ENCODE measurements around the gene HUNK. TPM values are rescaled to one million over a fixed set of nuclear protein-coding genes. Genes with fewer than 3 reads are reported as not detected.
"Not testable (repeated sequence)": the region's sequence is repeated elsewhere in the genome, so short reads cannot be mapped to it uniquely, and the experiment has no call there.

Gene HUNK
- polyA plus RNA-seq, 12 donors = 5.1 to 23.8 (median 7.6) TPM; not detected in 1

DNA sequence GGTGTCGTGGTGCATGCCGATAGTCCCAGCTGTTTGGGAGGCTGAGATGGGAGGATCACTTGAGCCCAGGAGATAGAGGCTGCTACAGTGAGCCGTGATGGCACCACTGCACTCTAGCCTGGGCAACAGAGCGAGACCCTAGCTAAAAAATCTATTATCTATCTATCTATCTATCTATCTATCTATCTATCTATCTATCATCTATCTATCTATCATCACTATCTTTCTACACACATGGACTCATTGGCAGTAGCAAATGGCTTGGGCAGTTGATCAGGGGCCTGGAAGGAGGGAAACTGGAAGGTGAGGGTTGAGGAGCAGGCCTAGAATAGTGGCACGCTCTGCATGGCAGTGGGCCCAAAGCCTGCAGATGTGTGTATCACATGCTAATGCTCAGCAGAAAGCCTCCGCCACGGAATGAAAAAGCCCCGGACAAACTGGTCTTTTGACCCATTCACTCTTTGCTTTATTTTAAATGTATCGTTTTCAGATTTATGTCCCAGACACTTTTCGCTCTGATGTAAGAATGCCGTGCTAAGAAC lies 7.3 kb upstream of the HUNK start:
- no peak for DNase-seq

DNA sequence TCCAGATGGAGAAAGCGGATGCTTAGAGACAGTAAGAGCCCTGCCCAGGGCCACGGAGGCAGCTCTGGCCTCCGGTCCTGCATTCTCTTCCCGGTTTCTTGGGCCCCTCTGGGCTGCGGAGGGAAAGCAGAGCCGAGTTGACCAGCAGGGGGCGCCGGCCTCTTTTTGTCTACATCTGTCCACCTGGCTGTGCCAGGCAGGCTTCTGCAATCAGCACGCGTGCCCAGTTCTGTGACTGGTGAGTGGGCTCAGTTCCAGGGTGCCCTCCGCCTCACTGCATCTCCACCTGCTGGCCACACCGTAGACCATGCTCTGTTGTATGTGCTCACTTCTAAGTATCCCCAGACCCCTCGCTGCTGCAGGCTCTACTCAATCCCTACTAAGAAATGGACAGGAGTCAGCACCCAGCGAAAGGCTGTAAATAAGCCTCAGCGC lies 6.7 kb upstream of the HUNK start:
- peak; percentile 82 for DNase-seq

DNA sequence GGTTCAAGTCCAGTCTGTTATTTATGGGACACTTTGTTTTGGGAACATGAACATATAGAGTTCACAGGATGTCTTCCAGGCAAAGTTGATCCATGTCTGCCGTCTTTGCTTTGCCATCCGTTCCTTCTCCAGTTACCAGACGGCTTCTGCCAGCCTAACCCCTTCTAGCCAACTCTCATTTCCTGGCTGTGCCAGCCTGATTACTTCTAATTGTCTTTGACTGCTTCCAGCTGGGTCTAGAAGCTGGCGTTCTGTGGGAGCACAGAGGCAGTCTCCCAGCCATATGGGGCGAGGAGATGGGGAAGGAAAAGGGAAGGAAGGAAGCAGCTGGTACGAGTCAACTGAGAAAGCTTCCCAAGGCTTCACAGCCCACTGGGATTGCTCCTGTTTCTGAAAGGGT lies 3.1 kb upstream of the HUNK start:
- no peak for DNase-seq

DNA sequence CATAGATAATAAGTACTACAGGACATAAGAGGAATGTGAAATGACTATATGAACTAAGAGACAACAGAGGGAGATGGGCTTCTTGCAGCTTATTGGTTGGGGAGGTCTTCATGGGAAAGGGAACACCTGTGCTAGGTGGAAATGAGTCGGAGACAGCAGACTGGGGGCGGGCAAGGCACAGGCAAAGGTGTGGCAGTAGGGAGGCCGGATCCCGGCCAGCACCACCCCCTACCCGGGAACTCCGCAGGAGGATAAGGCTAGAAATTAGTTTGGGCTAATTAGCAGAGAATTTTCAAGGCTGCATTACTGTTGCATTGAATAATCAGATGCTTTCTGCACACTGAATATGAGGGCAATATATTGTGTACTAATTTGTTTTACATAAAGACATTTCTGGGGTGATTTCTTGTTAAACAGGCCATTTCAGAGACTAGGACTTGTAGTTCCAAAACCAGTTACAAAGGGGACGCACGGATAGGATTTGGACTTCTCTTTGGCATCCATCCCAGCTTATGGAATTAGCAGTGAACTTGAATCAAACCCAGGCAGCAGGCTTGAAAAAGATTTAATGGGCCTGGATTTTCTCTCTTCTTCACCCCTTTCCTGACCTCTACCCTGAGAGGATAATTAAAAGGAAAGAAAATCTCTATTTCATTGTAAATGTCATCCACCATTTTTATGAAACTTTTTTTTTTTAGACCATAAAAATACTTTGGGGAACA lies 2.2 kb upstream of the HUNK start:
- peak; percentile 34 for DNase-seq

DNA sequence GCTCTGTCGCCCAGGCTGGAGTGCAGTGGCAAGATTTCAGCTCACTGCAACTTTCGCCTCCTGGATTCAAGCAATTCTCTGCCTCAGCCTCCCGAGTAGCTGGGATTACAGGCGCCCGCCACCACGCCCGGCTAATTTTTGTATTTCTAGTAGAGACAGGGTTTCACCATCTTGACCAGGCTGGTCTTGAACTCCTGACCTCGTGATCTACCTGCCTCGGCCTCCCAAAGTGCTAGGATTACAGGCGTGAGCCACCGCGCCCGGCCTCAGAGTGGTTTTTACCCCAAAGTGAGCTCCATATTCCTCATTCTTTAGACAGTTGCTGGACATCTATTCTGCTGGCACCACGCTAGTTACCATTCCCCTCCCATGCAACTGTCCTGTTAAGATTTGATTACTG lies 1.4 kb upstream of the HUNK start:
- DNase-seq = not testable (repeated sequence)

DNA sequence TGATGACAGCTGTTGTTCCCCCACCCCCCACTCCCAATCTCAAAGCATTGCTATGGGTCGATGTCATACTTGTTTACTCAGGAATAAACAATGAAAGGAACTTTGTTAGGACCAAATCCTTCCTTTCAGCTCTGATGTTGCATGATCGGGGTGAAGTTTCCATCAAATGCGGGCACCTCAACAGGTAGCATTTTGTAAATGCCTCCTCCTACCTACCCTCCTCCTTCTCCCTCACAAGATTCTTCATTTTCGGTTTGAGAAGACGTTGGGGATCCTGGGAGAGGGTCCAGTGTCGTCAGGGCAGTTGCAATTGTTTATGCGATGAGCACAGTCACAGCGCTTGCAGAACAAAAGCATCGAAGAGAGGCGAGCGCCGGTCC lies 758 bp upstream of the HUNK start:
- no peak for DNase-seq

DNA sequence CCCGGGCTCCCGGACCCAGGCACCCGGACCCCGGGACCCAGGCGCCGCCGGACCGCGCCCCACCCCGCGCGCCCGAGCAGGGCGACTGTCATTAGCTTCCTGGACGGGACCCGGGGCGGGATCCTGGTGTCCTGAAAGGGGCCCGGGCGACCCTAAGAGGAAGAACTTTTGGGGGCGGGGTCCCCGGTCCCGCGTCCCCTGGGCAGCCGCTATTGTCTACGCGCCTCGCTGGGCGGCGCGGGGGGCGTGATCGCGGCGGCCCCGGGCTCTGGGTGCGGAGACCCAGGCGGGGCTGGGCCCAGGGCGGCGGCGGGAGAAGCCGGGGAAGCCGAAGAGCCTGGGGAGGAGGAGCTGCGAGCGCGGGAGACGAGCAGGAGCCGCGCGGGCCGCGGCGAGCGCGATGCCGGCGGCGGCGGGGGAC lies 465 bp downstream of the HUNK start:
- DNase-seq = no peak

DNA sequence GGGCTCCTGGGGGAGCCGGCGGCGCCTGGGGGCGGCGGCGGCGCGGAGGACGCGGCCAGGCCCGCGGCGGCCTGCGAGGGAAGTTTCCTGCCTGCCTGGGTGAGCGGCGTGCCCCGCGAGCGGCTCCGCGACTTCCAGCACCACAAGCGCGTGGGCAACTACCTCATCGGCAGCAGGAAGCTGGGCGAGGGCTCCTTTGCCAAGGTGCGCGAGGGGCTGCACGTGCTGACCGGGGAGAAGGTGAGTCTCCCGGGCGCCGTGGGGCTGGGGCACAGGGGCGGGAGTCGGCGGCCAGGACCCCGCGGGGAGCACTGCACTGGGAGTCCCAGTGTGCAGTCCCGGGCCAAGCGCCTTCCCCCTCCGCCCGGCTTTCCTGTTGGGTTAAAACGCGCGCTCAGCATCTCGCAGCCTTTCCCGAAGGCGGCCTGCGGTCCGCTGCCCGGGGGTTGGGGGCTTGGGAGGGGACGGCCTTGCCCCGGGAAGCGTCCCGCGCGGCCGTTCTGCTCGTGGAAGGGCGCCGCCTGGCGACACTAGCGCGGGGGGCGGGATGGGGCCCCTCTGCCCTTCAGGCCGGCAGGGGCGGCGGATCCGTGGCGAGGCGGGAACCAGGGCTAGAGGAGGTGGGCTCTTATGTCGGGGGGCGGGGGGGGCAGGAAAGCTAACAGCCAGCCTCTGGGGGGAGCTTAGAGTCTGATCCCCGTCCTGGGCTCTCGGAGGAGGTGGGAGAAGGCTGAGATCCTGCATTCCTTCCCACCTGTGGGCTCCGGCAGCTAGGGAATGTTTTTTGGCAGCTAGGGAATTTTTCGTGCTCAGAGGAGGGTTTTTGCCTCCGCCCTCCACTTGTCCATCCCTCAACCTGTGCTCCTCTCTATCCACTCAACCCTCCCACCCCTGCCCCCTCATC lies 1.1 kb downstream of the HUNK start:
- peak; percentile 70 for DNase-seq

DNA sequence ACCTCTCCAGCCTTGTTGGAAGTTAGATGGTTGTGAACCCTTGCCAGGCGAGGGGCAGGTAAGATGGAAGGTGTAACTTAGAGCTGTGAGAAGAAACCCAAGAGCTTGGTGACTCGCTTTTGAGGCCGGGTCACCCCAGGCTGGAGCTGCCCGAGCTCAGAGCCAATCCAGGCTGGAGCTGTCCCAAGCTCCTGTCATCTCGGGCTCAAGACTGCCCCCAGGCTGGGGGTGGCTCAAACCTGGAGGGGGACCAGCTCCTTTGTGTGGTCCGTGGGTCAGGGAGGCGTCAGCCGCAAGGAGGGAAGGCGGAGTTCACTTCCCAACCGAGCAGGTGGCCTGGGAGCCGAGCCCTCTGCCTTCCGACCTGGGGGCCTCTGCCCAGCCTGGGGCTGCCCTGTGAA lies 2.0 kb downstream of the HUNK start:
- DNase-seq = peak; percentile 23

DNA sequence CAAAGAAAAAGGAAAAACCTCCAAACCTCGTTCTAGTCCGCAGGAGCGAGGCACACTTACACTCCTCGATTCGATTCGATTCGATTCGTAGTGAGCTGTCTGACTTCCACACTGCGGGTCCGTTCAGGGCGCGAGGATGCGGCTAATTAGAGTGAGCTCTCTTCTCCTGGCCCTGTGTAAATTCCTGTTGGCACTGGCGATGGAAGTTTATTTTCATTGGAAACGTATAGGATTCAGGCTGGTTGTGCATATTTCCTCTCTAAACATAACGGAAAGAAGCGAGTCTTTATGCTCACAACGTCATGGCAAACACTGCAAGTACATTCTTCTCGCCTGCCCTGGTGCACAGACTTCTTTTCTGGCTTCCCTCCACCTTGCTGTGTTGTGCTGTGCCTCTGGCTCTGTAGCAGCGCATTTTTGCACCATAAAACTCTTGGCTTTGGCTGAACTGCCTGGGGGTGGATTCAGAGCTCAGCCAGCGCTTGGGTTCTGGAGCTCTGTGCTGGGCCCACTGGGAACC lies 2.7 kb downstream of the HUNK start:
- peak; percentile 64 for DNase-seq

DNA sequence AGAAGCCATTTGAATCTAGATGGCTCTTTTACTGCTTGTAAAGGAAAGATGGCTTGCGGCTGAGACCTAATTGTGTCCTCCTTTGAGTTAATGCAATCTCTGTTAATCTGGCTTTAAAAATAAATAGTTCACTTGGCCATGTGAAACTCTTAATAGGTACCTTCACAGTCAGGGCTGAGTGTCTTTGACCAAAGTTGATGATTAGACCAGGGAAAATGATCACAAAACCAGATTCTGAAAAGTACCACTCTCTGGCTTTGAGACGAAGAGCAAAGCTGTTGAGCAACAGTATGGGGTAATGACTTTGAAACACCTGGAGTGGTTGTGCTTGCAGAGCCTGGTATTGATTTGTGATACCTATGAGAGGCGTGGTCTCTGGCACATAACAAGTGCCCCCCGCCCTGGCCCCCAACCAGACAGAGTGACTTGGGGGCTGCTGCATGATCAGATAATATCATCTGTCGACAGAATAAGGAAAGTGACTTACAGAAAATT lies 4.7 kb downstream of the HUNK start:
- no peak for DNase-seq

DNA sequence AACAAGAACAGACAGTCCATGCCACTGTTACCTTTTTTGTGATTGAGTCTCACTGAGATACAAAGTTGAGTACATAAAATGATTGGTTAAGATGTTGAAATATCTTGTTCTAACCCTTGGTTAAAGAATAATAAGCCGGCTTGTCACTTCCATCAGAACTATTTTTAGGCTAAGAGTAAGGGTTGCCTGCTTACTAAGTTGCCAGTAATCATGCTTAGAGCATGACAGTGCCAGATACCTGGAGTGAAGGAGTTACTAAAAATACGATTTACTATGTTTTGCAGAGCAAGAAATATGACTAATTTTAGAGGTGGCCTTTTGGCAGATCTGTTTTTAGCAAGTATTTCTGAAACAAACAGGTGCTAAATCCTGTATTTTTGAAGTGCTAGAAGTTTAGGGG lies 6.0 kb downstream of the HUNK start:
- DNase-seq = no peak

DNA sequence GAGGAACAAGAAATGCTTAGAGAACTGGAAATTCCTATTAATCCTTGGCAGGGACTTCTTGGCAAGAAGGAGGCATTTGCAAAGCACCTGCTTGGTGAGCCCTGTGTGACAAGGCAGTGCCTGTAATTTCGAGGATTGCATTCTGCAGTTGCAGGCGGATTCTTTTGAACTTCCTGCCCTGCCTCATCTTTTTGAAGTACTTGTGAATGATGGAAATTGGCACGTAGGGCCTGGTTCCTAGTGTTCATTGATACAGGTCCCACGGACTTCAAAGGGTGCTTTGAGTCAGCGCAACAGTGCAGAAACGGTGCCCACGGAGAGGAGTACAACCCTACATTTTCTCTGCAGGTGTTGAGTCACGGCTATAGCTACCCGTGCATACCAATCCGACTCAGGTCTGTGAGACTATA lies 6.4 kb downstream of the HUNK start:
- no peak for DNase-seq

DNA sequence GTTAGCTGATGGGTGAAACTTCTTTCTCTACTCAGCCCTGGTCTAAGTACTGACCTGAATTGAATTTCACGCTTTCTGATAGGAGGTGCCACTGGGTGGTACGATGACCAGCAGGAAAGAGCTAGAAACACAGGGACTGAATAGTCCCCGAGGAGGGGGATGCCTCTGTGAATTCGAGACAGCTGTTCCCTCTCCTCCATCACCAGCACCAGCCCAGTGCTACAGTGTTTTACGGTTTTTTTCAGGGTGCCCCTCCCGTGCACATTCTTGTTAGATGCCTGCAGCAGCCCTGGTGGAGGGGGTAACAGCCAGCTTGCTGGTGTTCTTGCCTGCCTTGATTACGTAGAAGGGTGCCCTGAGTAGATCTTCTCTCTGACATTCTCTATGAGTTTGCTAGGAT lies 7.1 kb downstream of the HUNK start:
- DNase-seq = no peak

DNA sequence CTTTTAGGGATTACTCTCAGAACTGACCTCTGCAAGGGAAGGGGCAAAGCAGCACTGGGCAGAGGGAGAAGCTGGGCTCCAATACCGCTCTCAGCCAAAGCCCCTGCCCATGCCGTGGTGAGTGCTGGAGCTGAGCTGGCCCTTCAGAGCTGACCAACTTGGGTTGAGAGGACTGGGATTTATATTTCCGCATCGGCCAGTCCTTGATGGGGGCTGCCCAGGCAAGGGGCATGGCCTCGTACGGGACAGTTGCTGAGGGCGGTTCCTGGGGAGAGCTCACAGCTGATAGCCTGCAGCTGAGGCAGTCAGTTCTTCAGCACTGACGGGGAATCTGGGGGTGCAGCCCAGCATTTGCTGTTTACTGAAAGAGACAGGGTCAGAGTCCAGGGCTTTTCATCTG lies 8.0 kb downstream of the HUNK start:
- no peak for DNase-seq

DNA sequence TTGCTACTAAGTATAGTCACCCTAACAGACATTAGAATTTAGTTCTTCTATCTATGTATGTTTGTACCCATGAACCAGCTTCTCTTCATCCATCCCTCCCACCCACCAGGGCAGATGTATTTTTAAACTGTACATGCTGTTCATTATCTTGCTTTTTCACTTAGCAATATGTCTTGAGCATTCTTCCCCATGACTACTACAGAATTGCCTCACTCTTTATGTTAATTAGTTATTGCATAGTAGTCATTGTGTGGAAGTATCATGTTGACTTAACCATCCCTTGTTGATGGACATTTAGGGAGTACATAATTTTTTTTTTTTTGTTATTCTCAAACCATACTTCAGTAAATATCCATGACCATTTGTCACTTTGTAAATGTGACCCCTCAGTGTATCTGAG lies 9.9 kb downstream of the HUNK start:
- DNase-seq = no peak

DNA sequence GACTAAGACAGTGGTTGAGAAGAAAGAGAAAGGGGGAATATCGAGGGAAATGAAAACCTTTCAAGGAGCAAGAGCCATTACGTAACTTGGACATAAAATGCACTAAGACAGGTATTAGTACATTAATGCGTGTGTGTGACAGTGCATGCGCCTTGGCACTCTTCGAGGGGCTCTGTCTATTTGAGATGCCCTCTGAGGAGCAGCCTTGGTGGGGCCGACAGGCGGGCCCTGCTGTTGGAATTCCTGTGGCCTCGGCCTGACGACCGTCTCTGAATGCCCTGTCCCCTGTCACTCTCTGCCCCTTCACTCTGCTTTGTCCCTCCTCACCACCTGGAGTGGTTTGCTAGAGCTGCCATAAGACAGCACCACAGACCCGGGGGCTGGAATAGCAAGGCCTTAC lies 12.3 kb downstream of the HUNK start:
- DNase-seq = no peak

DNA sequence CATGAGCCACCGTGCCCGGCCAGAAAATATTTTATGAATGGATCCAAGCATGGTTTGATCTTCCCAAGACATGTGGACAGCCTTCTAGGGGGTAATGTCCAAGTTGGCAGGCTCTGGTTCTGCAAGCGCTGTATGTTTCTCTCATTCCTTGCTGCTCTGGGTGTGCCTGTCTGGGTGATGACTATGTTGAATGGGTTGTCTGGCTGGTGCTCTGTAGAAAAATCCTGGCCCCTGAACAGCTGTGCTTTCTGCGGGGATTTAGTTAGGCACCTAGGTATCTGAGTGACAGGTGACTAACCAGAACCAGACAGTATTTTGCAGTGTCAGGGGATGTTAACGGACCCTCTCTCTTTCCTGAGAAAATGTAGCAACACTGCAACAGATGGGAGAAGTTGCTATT lies 14.1 kb downstream of the HUNK start:
- no peak for DNase-seq

DNA sequence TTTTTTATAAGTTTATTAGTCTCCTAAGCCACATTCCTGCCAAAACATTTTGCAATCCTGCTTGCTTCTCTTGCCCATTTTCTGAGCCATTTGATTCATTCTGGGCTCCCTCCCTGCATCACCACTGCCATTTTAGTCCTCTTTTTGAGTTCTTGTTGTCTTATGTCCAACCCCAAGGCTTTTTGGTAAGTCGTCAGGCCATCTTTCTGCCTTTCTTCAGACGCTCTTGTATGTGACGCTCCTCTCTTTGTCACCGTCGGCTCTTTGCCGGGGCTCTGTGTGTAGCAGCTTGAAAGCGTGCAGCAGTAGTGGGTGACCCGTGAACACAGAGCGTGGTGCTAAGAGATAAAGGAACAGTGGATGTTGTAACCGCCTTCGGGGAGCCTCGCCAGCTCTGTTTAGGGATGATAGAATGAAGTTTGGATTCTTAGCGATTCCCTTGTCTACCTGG lies 14.6 kb downstream of the HUNK start:
- peak; percentile 76 for DNase-seq

DNA sequence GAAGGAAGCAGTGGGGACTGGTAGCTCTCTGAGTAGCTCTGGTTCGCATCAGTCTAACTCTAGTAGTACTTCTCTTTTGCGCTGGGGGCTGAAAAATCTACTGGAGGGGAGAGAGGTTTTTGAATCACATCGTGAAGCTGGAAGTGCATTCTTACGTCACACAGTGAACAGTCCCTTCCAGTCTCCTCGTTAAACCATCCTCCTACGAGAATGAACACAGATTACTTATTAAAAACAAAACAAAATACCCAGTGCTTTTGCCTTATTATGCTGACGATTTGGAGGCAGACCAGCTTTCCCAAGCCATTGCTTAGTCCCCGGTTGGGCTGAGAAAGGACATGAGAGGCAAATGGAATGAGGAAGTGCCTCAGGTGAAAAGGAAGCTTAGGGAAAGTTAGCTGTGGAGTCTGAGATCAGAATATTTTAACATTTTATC lies 16.1 kb downstream of the HUNK start:
- DNase-seq = peak; percentile 31

DNA sequence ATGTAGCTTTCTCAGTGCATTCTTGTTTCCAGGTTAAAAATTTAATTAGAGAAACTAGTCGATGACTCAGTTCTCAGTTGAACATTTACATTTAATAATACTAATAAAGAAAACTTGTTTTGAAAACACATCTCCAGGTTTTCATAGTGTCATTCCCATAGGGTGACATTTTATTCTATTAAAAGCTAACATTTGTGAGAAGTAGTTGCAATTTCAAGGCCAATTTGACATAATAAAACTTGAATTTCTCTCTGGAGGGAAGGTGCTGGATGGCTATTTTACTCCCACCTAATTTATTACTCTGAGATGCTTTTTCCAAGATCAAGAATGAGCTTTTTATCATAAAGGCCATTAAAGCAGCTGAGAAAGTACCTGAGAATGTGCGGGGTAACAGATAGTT lies 16.6 kb downstream of the HUNK start:
- DNase-seq = no peak

DNA sequence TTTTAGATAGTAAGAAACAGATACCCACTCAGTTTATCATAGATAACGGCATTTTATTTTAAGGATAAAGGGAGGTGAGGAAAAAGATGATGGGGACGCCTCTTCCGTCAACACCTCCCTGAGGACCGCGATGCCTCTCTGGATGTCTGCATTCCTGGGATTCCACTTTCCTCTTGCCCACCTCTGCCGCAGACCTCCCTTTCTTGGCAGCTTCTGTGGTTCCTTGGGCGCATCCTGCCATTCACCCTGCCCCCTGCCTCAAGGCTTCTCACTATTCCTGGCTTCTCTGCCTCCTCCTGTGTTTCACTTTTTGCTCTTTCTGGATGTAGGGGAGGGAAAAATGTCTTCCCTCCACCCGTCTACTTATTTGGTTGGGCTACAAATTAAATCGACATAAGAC lies 19.9 kb downstream of the HUNK start:
- no peak for DNase-seq

All from muscle of arm (tissue), 12 donors.